ENCODE results near the gene TDRD7.

TDRD7 gene

DNA sequence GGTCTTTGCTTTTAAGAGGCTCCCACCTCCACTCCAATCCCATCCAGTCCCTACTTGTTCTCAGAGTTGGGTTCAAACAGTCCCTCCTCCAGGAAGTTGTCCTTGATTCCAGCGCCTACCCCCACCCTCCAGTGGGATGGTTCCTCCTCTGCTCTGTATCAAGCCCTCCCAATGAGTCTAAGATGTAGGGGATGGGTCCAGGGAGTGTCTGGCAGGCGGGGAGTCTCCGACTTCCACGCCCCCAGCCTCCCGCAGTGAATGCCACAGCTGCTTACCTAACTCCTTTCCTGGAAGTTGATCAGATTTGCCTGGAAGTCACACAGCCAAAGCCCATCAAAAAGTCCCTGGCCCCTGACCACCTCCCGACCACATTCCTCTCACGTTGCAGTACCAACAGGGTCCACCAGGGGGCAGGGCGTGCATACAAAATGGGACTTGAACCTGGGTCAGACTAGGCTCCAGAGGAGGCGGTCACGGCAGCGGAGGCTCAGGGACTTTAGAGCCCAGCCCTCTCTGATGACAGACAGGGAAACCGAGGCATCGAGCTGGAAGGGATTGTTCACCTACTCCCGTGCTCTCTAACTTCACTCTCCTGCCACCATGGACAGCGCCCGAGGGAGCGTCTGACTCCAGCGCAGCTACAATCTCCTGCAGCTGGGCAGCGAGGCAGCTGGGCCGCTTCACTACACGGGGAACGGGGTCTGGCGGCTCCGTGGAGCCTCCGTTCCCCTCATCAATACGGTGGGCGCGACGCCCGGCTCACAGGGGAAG is 25.0 kb upstream of the TDRD7 start:
- peak; percentile 84 for DNase-seq (ENCODE audit: low spot score)

DNA sequence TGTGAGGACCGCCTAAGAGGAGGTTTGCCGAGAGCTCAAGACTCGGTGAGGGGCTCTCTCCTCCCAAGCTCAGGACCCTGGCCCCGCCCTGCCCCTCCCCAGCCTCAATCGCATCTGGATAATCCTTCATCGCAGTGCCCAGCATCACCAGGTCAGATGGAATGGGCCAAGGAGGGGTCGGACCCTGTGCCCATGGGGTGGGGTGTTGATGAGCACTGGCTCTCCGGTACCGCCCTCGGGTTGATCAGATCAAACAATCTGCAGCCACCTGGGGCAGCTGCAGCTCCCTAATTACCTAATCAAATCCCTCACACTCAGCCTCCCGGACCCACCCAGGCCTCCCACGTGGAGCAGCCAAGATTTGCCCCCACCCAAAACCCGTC is 24.4 kb upstream of the TDRD7 start:
- no peak for DNase-seq (ENCODE audit: low spot score)

DNA sequence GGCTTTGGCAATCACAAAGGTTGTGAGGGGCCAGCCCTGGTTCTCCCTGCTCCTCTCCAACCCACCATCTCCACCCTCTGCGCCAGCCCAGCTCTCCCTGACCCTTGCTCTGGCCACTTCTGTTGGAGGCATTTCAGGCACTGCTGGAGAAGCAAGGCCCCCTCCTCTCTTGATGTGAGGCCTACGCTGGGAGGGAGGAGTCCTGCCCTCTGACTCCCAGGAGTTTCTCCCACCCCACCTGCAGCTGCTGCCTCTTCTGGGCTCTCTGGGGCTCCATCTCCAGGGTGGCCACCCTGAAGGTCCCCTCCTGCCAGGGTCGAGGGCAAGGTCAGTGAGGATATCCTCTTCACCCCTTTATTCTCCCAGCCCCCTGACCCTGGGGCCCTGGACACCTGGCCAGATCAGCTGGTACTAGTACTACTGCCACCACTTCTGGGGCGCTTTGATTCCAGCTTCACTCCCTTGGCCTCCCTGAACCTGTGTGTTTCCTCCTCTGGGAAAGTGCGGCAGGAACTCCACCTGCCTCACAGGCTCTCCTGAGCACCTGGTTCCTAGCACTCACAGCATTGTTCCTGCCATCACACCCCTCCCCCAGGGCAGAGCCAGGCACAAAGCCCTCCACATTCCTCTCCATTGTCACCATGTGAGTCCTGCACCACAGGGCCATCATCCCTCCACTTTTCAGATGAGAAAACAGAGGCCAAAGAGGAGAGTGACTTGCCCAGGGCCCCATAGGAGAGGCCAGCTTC is 23.8 kb upstream of the TDRD7 start:
- no peak for DNase-seq (ENCODE audit: low spot score)

GRCh38 chr9:97388721-97389238 is 23.1 kb upstream of the TDRD7 start:
- DNase-seq (ENCODE audit: low spot score) = no peak

- no peak for DNase-seq (ENCODE audit: low spot score)
Observed at GRCh38 chr9:97389249-97389648, 22.6 kb upstream of the TDRD7 start.

- DNase-seq (ENCODE audit: low spot score) = no peak
Observed at GRCh38 chr9:97390791-97391406, 21.0 kb upstream of the TDRD7 start.

GRCh38 chr9:97394881-97395280 is 17.0 kb upstream of the TDRD7 start:
- DNase-seq (ENCODE audit: low spot score) = no peak

DNA sequence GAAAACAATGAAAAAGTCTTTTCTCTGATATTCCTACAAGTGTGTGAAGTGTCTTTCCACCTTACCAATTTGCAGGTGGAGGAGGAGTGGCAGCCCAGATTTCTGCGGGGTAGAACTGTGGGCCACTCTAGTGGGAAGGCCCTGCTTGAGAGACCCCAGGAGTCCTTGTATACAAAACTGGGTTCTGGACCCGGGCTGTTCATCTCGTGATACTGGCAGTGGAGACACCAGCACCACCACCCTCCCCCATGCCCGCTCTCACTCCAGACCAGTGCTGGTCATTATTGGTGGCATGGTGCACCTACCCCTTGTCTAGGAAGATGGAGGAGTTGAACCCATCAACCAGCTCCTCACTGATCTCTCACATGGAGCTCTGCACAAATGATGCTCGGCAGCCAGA is 16.2 kb upstream of the TDRD7 start:
- no peak for DNase-seq (ENCODE audit: low spot score)

DNA sequence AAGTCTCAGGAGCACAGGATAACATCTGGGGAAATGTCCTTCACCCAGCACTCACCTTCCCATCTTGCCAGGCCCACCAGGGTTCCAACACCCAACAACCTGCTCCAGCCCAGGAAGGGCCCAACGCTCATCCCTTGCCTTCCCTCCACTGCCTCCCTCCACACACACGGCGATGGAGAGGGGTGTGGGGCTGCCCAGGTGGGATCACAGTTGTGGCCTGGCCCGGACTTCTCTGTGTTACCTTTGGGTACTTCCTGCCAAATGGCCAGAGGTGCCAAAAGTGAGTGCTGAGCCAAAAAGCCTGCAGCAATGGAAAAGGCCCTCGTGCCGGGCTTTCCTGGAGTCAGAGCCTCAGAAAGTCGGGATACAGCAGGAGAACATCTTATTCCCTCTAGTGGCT is 15.6 kb upstream of the TDRD7 start:
- DNase-seq (ENCODE audit: low spot score) = no peak

GRCh38 chr9:97397220-97397619 is 14.7 kb upstream of the TDRD7 start:
- no peak for DNase-seq (ENCODE audit: low spot score)

GRCh38 chr9:97398999-97399758 is 12.7 kb upstream of the TDRD7 start:
- peak; percentile 68 for DNase-seq (ENCODE audit: low spot score)

DNA sequence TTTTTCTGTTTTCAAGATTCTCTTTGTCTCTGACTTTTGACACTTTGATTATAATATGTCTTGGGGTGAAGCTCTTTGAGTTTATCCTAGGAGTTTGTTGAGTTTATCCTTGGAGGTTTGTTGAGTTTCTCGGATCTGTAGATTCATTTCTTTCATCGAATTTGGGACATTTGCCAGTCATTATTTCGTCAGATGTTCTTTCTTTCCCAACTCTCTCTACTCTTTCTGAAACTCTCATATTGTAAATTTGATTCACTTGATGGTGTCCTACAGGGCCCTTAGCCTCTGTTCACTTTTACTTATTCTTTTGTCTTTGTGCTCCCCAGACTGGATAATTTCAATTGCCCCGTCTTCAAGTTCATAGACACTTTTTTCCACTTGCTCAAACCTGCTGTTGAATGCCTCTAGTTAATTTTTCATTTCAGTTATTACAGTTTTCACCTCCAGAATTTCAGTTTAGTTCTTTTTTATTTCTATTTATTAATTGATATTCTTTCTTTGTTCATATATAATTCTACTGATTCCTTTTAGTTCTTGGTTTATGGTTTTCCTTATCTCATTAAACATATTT is 8.1 kb upstream of the TDRD7 start:
- DNase-seq (ENCODE audit: low spot score) = no peak

DNA sequence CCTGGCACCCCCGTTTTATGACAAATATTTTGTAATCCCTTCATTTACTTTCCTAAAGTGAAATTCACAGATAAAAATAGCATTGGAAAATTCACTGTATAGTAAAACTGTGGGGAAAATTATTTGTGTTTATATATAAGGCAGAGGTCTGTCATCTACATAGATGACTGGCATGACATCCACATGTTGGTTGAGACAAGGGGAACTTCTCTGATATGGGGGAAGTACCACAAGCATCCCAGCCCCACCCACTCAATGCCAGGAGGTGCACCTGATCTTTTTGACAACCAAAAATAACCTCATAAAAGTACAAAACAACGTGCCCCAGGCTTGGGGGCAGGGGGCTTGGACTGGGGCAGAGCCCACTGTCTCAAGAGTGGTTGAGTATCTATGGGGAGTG is 6.3 kb upstream of the TDRD7 start:
- DNase-seq (ENCODE audit: low spot score) = no peak

- DNase-seq (ENCODE audit: low spot score) = peak; percentile 58
Observed at GRCh38 chr9:97406620-97407177, 5.2 kb upstream of the TDRD7 start.

DNA sequence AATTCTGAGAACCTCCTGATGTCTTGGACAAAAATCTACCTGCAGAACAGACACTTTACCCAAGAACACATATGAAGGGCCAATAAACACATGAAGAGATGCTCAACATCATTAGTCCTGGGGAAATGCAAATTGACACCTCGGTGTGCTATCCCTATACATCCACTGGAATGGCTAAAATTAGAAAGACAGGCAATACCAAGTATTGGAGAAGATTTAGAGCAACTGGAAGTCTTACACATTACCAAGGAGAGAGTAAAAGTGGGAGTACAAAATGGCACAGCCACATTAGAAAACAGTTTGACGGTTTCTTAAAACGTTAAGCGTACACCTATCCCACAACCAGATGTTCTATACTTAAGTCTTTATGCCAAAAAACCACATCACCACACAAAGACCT is 3.3 kb upstream of the TDRD7 start:
- no peak for DNase-seq (ENCODE audit: low spot score)

- no peak for DNase-seq (ENCODE audit: low spot score)
Observed at GRCh38 chr9:97411440-97411788, 482 bp upstream of the TDRD7 start.

GRCh38 chr9:97412626-97413385 is 910 bp downstream of the TDRD7 start:
- DNase-seq (ENCODE audit: low spot score) = peak; percentile 60

- no peak for DNase-seq (ENCODE audit: low spot score)
Observed at GRCh38 chr9:97413462-97413861, 1.6 kb downstream of the TDRD7 start.

GRCh38 chr9:97415146-97415545 is 3.2 kb downstream of the TDRD7 start:
- no peak for DNase-seq (ENCODE audit: low spot score)

DNA sequence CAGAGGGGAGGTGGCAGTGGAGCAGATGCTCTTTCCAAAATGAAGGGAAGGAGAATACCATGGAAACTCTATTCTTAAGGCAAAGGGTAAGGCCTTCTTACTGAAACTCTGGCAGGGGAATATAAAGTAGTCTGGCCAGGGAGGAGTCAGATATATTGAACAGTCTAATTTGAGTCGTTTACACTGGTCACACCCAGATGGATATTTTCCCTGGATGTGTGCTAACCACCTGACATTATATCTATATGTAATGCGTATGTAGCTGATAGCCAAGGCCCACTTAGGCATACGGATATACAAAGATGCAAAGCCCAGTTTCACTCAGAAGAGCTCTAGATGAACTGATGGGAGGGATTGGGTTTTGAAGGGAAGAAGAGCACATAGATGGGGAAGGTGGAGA is 7.0 kb downstream of the TDRD7 start:
- DNase-seq (ENCODE audit: low spot score) = no peak

DNA sequence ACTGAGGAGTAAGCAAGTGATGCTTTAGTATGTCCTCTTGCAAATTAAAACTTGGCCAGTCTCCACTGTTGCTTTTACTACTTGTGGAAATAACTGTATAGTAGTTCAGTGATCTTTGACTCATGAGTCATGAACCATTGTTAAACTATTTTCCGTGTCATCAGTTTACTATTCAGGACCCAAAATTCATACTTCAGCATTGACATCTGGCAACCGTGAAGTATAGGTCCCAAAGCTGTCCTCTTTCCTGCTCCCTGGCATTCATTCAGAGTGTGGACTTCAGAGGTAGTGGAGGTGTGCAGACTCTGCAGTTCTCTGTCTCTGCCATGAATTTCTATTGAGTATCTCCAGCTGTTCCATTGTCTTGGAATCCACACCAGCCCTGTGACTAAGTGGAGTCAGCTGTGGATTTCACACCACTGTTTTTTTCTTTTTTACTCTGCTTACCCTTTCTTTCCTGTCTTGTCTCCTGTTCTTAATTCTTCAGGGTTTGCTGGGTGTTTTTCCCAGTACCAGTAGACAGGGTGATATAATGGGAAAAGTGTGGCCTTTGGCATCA is 7.5 kb downstream of the TDRD7 start:
- DNase-seq (ENCODE audit: low spot score) = no peak
